ENCODE results near the gene SLC10A1.
"Not testable (repeated sequence)": the region's sequence is repeated elsewhere in the genome, so short reads cannot be mapped to it uniquely, and the experiment has no call there.

Gene SLC10A1

DNA sequence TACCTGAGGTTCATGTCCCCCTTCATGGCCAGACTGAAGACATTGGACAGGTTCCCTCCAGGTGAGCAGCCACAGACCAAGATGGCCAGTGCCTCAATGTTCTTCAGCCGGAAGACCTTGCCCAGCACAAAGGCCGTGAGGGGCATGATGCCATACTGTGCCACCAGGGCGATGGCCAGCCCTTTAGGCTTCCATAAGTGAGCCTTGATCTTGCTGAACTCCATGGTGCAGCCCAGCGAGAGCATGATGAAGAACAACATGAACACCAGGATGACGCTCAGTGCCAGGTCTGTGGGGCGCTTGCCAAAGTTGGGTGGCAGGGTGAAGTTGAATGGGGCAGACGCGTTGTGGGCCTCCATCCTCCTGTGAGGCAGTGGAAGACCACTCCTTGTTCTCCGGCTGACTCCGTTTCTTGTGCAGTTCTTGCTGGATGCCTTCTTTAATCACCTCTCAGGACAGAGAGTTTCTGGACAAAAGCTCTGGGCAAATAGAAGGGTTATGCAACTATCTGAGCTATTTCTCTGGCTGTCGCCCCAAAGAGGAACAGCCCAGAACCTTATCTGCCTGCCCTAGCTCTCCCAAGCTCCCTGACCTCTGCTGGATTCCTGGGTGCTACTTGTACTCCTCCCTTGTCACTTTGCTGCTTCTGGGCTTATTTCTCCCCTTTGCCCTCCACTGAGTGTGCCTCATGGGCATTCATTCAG, at the start of gene SLC10A1:
Gene SLC10A1 (minus strand): TSS at position 445 of the 704 bp plus-strand sequence. CDS start 86 bp downstream, at position 359.
- no peak for DNase-seq (ENCODE audit: low read depth in 3 of 3)

- no peak for DNase-seq (ENCODE audit: low read depth in 3 of 3)
Observed at GRCh38 chr14:69845787-69846186, 48.7 kb upstream of the SLC10A1 start.

- DNase-seq (ENCODE audit: low read depth in 3 of 3) = no peak
Observed at GRCh38 chr14:69845050-69845581, 48.1 kb upstream of the SLC10A1 start.

GRCh38 chr14:69844171-69844570, 47.1 kb upstream of the SLC10A1 start:
- no peak for DNase-seq (ENCODE audit: low read depth in 3 of 3)

DNA sequence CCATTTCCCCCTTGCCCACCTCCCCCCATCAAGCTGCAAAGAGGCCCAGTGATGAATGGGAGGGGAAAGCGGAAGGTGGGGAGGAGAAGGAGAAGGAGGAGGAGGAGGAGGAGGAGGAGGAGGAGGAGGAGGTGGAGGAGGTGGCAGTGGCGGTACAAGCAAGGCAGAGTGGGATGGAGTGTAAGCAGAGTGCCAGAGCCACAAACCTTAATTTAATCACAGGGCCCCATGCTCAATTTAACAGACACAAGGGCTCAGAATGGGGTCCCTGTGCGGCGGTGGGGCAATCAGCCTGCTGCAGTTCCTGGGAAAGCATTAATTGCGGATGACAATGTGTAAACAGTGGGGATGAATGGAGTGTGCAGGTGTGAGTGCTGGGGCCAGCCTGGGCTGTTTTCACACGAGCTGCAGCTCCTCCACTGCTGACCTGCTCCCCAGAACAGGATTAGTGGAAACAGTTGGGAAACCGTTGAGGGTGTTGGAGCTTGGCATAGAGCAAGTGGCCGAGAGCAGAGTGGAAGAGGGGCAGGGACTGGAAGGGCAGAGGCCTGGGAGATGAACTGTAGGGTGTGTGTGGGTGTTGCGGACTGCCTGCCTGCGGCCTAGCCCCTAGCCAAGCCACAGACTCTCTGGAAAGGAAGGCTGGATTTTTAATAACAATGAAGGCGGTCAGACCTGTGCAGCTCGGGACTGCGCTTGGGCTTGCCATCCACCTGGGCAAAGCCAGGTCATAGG, 45.8 kb upstream of the SLC10A1 start:
- DNase-seq (ENCODE audit: low read depth in 3 of 3) = no peak

DNA sequence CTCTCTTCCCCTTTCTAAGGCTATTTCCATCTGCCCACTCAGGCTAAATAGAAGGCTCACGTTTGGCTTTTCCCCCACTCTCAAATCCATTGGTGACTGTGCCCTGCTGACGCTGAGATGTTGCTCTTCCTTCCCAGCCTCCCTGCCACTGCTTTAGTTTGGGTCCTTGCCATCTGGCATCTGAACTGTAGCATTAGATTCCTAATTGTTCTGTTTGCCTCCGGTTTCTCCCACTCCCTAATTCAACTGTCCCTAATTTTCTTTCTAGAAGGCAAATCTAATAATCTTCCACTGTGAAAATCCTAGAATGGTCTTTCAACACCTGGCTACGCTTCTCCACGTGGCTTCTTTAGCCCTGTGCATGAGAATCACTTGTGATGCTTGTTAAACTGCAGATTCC, 44.6 kb upstream of the SLC10A1 start:
- DNase-seq (ENCODE audit: low read depth in 3 of 3) = no peak

DNA sequence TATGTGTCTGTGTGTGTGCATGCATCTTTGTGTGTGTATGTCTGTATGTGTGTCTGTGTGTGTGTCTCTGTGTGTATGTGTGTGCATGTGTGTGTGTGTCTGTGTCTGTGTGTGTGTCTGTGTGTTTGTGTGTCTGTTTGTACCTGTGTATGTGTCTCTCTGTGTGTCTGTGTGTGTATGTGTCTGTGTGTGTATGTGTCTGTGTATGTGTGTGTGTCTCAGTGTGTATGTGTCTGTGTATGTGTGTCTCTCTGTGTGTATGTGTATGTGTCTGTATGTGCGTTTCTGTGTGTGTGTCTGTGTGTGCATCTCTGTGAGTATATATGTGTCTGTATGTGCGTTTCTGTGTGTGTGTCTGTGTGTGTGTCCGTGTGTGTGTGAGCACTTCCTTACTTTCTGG, 42.6 kb upstream of the SLC10A1 start:
- DNase-seq (ENCODE audit: low read depth in 3 of 3) = no peak

DNA sequence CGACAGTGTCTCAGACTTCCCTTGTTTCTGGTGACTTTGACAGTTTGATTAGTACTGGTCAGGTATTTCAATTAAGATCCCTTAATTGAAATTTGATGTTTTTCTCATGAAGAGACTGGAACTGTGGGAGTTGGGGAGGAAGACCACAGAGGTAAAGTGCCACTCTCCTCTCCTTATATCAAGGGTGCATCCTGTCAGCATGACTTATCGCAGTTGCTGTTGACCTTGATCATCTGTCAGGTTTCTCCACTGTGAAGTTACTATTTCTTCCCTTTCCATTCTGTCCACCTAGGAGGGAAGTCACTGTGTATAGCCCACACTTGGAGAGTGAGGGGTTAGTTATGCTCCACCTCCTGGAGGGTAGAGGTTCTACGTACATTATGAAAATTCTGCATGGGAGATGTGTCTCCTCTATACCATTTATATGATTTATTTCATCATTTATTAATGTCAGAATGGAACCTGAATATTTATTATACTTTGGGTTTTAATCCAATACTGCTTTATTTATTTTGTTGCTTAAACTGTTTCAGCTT, 41.9 kb upstream of the SLC10A1 start:
- DNase-seq (ENCODE audit: low read depth in 3 of 3) = no peak

DNA sequence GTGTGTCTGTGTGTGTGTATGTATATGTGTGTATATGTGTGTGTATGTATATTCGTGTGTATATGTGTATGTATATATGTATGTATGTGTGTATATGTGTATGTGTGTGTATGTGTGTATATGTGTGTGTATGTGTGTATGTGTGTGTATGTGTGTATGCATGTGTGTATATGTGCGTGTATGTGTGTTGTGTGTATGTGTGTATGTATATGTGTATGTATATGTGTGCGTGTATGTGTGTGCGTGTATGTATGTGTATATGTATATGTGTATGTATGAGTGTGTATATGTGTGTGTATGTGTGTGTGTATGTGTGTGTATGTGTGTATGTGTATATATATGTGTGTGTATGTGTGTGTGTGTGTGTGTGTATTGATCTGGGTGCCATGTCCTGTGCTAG, 31.8 kb upstream of the SLC10A1 start:
- DNase-seq (ENCODE audit: low read depth in 3 of 3) = no peak

- no peak for DNase-seq (ENCODE audit: low read depth in 3 of 3)
Observed at GRCh38 chr14:69828354-69828753, 31.3 kb upstream of the SLC10A1 start.

DNA sequence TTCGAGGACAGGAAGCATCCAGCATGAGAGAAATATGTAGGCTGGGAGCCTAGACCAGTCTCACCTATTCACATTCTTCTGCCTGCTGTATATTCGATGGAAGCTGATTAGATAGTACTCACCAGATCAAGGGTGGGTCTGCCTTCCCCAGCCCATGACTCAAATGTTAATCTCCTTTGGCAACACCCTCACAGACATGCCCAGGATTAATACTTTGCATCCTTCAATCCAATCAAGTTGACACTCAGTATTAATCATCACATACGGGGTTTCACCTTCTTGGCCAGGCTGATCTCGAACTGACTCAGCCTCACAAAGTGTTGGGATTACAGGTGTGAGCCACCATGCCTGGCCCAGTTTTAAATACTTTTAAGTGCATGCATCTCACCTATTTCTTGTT, 30.5 kb upstream of the SLC10A1 start:
- peak in 1 of 3 experiments; percentile 8 for DNase-seq (ENCODE audit: low read depth in 3 of 3)

GRCh38 chr14:69822456-69822855, 25.4 kb upstream of the SLC10A1 start:
- no peak for DNase-seq (ENCODE audit: low read depth in 3 of 3)

- DNase-seq (ENCODE audit: low read depth in 3 of 3) = no peak
Observed at GRCh38 chr14:69820991-69821390, 23.9 kb upstream of the SLC10A1 start.

DNA sequence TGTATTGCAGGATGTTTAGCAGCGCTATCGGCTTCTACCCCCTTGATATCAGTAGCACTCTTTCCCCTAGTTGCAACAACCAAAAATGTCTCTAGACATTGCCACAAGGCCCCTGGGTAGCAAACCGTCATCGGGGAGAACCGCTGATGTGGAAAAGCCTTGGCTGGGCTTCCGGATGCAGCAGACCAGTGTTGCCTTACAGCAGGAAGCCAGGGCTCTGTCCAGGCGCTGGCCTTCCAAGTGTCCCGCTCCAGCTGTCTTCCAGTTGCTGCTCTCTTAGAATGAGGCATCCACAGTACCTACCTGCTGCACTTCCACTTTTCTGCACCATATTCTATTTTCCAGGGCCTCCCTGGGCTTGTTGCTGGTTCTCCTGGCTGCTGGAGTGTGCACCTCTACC, 22.6 kb upstream of the SLC10A1 start:
- DNase-seq (ENCODE audit: low read depth in 3 of 3) = no peak

GRCh38 chr14:69818758-69819191, 21.7 kb upstream of the SLC10A1 start:
- peak; percentile 5 to 61 (median 8) for DNase-seq (ENCODE audit: low read depth in 3 of 3)

GRCh38 chr14:69816216-69816615, 19.2 kb upstream of the SLC10A1 start:
- DNase-seq (ENCODE audit: low read depth in 3 of 3) = no peak

GRCh38 chr14:69815556-69815955, 18.5 kb upstream of the SLC10A1 start:
- no peak for DNase-seq (ENCODE audit: low read depth in 3 of 3)

- DNase-seq (ENCODE audit: low read depth in 3 of 3) = no peak
Observed at GRCh38 chr14:69814397-69814796, 17.4 kb upstream of the SLC10A1 start.

DNA sequence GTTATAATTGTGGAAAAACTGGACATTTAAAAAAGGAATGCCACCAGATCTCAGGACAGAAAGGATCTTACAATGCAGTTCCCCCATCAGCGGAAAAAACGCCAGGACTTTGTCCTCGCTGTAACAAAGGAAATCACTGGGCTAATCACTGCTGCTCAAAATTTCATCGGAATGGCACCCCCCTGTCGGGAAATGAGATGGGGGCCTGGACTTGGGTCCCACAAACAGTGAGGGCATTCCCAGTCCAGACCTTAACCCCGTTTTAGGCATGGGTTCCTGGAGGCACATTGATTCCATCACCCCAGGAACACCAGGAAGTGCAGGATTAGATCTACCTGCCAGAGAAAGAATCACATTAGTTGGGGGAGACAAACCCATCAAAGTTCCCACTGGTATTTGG, 16.3 kb upstream of the SLC10A1 start:
- DNase-seq (ENCODE audit: low read depth in 3 of 3) = not testable (repeated sequence)

DNA sequence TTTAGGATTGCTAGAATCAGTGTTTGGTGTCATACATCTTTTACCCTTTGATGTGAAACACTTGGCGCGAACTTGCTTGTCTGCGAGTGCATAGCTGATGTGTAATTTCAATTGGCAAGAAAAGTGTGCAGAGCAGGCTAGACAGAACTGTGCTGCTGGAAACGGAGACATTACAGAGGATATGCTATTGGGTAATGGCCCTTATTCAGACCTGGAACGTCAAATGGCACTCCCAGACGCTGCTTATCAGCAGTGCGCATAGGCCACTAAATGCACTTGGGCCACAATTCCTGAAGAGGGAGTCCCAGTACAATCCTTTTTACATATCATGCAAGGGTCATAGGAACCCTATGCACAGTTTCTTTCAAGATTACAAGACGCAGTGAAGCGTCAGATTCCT, 15.7 kb upstream of the SLC10A1 start:
- DNase-seq (ENCODE audit: low read depth in 3 of 3) = no peak

- DNase-seq (ENCODE audit: low read depth in 3 of 3) = no peak
Observed at GRCh38 chr14:69811868-69812252, 14.8 kb upstream of the SLC10A1 start.

DNA sequence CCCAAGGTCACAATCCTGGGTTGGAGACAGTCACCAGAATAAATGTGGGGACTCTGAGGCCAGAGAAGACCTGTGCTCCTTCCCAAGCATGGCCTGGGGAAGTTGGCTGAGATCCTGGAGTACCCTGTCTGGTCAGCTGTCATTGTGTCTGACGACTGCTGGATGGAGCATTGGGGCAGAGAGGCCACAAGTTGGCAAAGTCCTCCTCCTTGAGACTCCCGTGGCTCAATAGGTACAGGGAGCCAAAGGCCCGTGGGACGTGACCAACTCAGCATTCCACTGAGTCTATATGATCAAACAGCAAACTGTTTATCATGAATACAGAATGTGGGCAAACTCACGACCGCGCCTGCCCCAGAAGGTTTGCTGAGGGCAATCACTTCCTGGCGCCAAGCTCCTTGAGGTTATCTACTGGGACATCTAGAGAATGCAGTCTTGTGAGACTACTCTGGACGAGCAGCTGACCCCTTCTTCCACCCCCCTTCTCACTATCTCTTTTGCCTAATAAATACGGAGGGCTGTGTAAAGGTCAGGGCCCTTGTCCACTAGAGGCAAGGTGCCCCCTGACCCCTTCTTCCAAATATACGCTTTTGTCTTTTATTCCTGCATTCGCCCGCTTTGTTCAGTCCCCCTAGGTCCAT, 14.3 kb upstream of the SLC10A1 start:
- DNase-seq (ENCODE audit: low read depth in 3 of 3) = no peak

Data from stimulated activated CD4-positive, alpha-beta T cell treated with anti-CD3 and anti-CD28 coated beads, TNF-alpha, amount 100 ng/mL, for 24 hours (primary cell).